NT2/D1 (cell line): ENCODE data around the gene ATRIP.

Experiments used
- DNase-seq: peaks from one replicate; pipeline ENCODE4 v3.0.0-alpha.2; 2011; ENCODE audit warnings: low read depth, low spot score
- H3K27me3 ChIP-seq: 2 replicates; pipeline ENCODE4 v1.6.0; 2011; ENCODE audit warnings: mild to moderate bottlenecking; ENCODE audit not compliant: insufficient read length, insufficient read depth
- H3K36me3 ChIP-seq: 2 replicates; pipeline ENCODE4 v1.6.1; 2011; ENCODE audit warnings: mild to moderate bottlenecking, low read length, mixed read lengths; ENCODE audit not compliant: insufficient read depth, insufficient read length
- H3K4me1 ChIP-seq: 2 replicates; pipeline ENCODE4 v1.5.1; 2011; ENCODE audit not compliant: insufficient read depth, insufficient read length
- H3K4me3 ChIP-seq: 2 replicates; pipeline ENCODE4 v1.5.1; 2011; ENCODE audit warnings: low read depth; ENCODE audit not compliant: insufficient read length
- H3K9ac ChIP-seq: 2 replicates; pipeline ENCODE4 v1.6.0; 2011; ENCODE audit warnings: low read depth; ENCODE audit not compliant: insufficient read length
- H3K9me3 ChIP-seq: 2 replicates; pipeline ENCODE4 v1.5.1; 2011; ENCODE audit warnings: mild to moderate bottlenecking, low read length; ENCODE audit not compliant: insufficient read depth
- SUZ12 ChIP-seq: IDR thresholded peaks from 2 replicates; pipeline ENCODE4 v1.6.1; 2011; ENCODE audit not compliant: insufficient read length, insufficient read depth; ENCODE audit errors: extremely low read depth
- YY1 ChIP-seq: IDR thresholded peaks from 2 replicates; pipeline ENCODE4 v1.6.1; 2011; ENCODE audit not compliant: insufficient read length, insufficient read depth
- ZNF274 ChIP-seq: IDR thresholded peaks from 2 replicates; pipeline ENCODE4 v1.6.1; 2011; ENCODE audit warnings: mild to moderate bottlenecking, low read depth, low read length

The ATRIP gene

GRCh38 chr3:48492461-48493202 lies 46.1 kb downstream of the ATRIP start:
- Histone ChIP-seq H3K27me3 (no peaks in the 10 kb centered on the region), H3K9ac (no peak overlapping the region), H3K4me3 (no peak overlapping the region), H3K36me3 (no peaks in the 10 kb centered on the region), H3K9me3 (no peaks in the 10 kb centered on the region), H3K4me1 (no peaks in the 10 kb centered on the region)
- no peak for DNase-seq
- TF ChIP-seq SUZ12 (no peak), ZNF274 (no peak), YY1 (no peak)

- H3K9ac ChIP-seq, result no peak overlapping the region
- no peak overlapping the region for H3K4me3 ChIP-seq
- no peaks in the 10 kb centered on the region for H3K4me1 ChIP-seq
- peaks cover 2% of the 10 kb centered on the region; the same call in 1 of the 2 replicates for H3K9me3 ChIP-seq
- H3K27me3 ChIP-seq, result no peaks in the 10 kb centered on the region
- no peaks in the 10 kb centered on the region for H3K36me3 ChIP-seq
- no peak for TF ChIP-seq SUZ12
- no peak for TF ChIP-seq ZNF274
- no peak for TF ChIP-seq YY1
- no peak for DNase-seq
Measured at GRCh38 chr3:48493203-48493501, 46.6 kb downstream of the ATRIP start.

- Histone ChIP-seq H3K36me3 (peaks cover 14% of the 10 kb centered on the region), H3K9ac (no peak overlapping the region), H3K9me3 (peaks cover 6% of the 10 kb centered on the region; the same call in 1 of the 2 replicates), H3K4me1 (peaks cover 32% of the 10 kb centered on the region), H3K27me3 (peaks cover 12% of the 10 kb centered on the region), H3K4me3 (no peak overlapping the region)
- no peak for DNase-seq
- TF ChIP-seq YY1, result no peak
- TF ChIP-seq SUZ12, result no peak
- no peak for TF ChIP-seq ZNF274
Measured at GRCh38 chr3:48500656-48501055, 54.1 kb downstream of the ATRIP start.

GRCh38 chr3:48501196-48501595 lies 54.7 kb downstream of the ATRIP start:
- Histone ChIP-seq H3K9me3 (peaks cover 6% of the 10 kb centered on the region; the same call in 1 of the 2 replicates), H3K27me3 (peaks cover 12% of the 10 kb centered on the region), H3K9ac (no peak overlapping the region), H3K4me1 (peaks cover 32% of the 10 kb centered on the region), H3K36me3 (peaks cover 14% of the 10 kb centered on the region), H3K4me3 (no peak overlapping the region)
- DNase-seq, result no peak
- TF ChIP-seq ZNF274 (no peak), SUZ12 (no peak), YY1 (no peak)

GRCh38 chr3:48502121-48502520 lies 55.6 kb downstream of the ATRIP start:
- Histone ChIP-seq H3K4me3 (no peak overlapping the region), H3K9ac (no peak overlapping the region), H3K9me3 (peaks cover 6% of the 10 kb centered on the region; the same call in 1 of the 2 replicates), H3K27me3 (peaks cover 12% of the 10 kb centered on the region), H3K36me3 (peaks cover 14% of the 10 kb centered on the region), H3K4me1 (peaks cover 32% of the 10 kb centered on the region)
- DNase-seq, result no peak
- TF ChIP-seq SUZ12, result no peak
- no peak for TF ChIP-seq ZNF274
- TF ChIP-seq YY1, result no peak

GRCh38 chr3:48502728-48503168 lies 56.2 kb downstream of the ATRIP start:
- H3K4me3 ChIP-seq, result no peak overlapping the region
- peaks cover 14% of the 10 kb centered on the region for H3K36me3 ChIP-seq
- DNase-seq, result no peak
- peaks cover 12% of the 10 kb centered on the region for H3K27me3 ChIP-seq
- peaks cover 6% of the 10 kb centered on the region; the same call in 1 of the 2 replicates for H3K9me3 ChIP-seq
- TF ChIP-seq YY1 (no peak), SUZ12 (no peak), ZNF274 (no peak)
- peak overlapping the region; percentile 93 for H3K9ac ChIP-seq
- H3K4me1 ChIP-seq, result peaks cover 32% of the 10 kb centered on the region

- Histone ChIP-seq H3K9me3 (no peaks in the 10 kb centered on the region), H3K4me1 (peaks cover 32% of the 10 kb centered on the region)
Measured at GRCh38 chr3:48503401-48504050, 57.0 kb downstream of the ATRIP start.

More at GRCh38 chr3:48503401-48504050, 57.0 kb downstream of the ATRIP start:
- peak; percentile 25 for DNase-seq
- peak overlapping the region; percentile 72 for H3K4me3 ChIP-seq
- TF ChIP-seq ZNF274, result no peak
- H3K36me3 ChIP-seq, result peaks cover 14% of the 10 kb centered on the region
- peaks cover 12% of the 10 kb centered on the region for H3K27me3 ChIP-seq
- H3K9ac ChIP-seq, result peak overlapping the region; percentile 93
